Stomach (tissue), 19 donors: ENCODE results near the gene SNTN. TPM values are rescaled to one million over a fixed set of nuclear protein-coding genes. Genes with fewer than 3 reads are reported as not detected.

Experiments used
- DNase-seq, 2 donors: peaks; one replicate each; pipeline versions ENCODE4 v3.0.0 to v3.0.0-alpha.2; 2013 to 2019
- H3K27ac ChIP-seq, 5 donors: fragments of 200-600 bp in 4 of 5; sonication (generic) in 4 of 5; one replicate each; pipeline ENCODE4 v1.5.1; 2013 to 2019; ENCODE audit warnings: mild to moderate bottlenecking in 1 of 5, moderate library complexity in 1 of 5
- H3K27me3 ChIP-seq, 3 donors: fragments of 200-600 bp; sonication (generic); one replicate each; pipeline ENCODE4 v1.5.1; 2017 to 2019; ENCODE audit warnings: mixed run types in 1 of 3
- H3K36me3 ChIP-seq, 4 donors: fragments of 200-600 bp; sonication (generic); 1 replicate in 3 of 4; 2 replicates in 1 of 4; pipeline ENCODE4 v1.5.1; 2016 to 2019
- H3K4me1 ChIP-seq, 4 donors: fragments of 200-600 bp; sonication (generic); one replicate each; pipeline ENCODE4 v1.5.1; 2016 to 2019
- H3K4me3 ChIP-seq, 4 donors: fragments of 200-600 bp; sonication (generic) in 3 of 4; one replicate each; pipeline ENCODE4 v1.5.1; 2016 to 2019; ENCODE audit warnings: mild to moderate bottlenecking in 1 of 4
- H3K9me3 ChIP-seq, 4 donors: fragments of 200-600 bp; sonication (generic); one replicate each; pipeline ENCODE4 v1.5.1; 2016 to 2019
- CTCF ChIP-seq, 7 experiments: fragments of 450-650 bp in 4 of 7; fragments of 200-600 bp in 3 of 7; sonication (generic) in 3 of 7; IDR thresholded peaks; one replicate each; pipeline ENCODE4 v1.5.1; 2016 to 2019; ENCODE audit warnings: antibody characterized with exemption in 7 of 7, control low read depth in 2 of 7, mild to moderate bottlenecking in 1 of 7
- EP300 ChIP-seq: sonication (generic); formaldehyde crosslinking; IDR thresholded peaks from one replicate; pipeline ENCODE4 v1.6.1; 2017; ENCODE audit warnings: antibody characterized with exemption
- POLR2A ChIP-seq, 4 donors: fragments of 450-650 bp; IDR thresholded peaks; one replicate each; pipeline ENCODE4 v1.6.1; 2016; ENCODE audit warnings: antibody characterized with exemption in 4 of 4, control low read depth in 2 of 4, mild to moderate bottlenecking in 1 of 4, moderate library complexity in 1 of 4
- POLR2AphosphoS5 ChIP-seq, 3 donors: sonication (generic); formaldehyde crosslinking; IDR thresholded peaks; one replicate each; pipeline ENCODE4 v1.6.1; 2016; ENCODE audit warnings: antibody characterized with exemption in 3 of 3
- WGBS, 5 donors: extraction: QIAGEN DNeasy Blood & Tissue Kit in 3 of 5; methylation state at CpG; one replicate each; pipeline versions ENCODE4 v1.1.5 to v1.1.7; 2013 to 2018; 5-methylcytosine and 5-hydroxymethylcytosine counted together
- intact Hi-C: fragments of 100-400 bp; cut with DNase I; formaldehyde crosslinking; loops from one replicate; pipeline ENCODE4 v1.15.1; 2023; ENCODE audit warnings: low total_unique reads
- long read RNA-seq, 10 donors: transcript quantifications; one replicate each; lab custom pipeline, GENCODE V29; 2026
- polyA plus RNA-seq, 3 donors: library from polyadenylated mRNA; stranded (reverse); fragments of 200-250 nt; gene quantifications; one replicate each; pipeline ENCODE4 v1.2.3, GENCODE V29; 2013
- total RNA-seq, 5 donors: library from RNA; depleted of rRNA; stranded (reverse); fragments of >200 nt; gene quantifications; one replicate each; pipeline versions ENCODE4 v1.1.0 to v1.2.3, GENCODE V29; 2014 to 2016
- donor health status: healthy with polysubstance abuse.
- donor health status: Bipolar disorder and iron deficiency.
- donor health status: healthy.

SNTN gene
- total RNA-seq (not detected), polyA plus RNA-seq (not detected)
- long read RNA-seq, donor 1, result 0 reads
- long read RNA-seq, donor 2, result 0 reads
- long read RNA-seq, donor 3, result 0 reads
- long read RNA-seq, donor 4, result 0 reads
- long read RNA-seq, donor 5, result 0 reads
- long read RNA-seq, donor 6, result 0 reads
- long read RNA-seq, donor 7, result 0 reads
- long read RNA-seq, donor 8, result 0 reads
- long read RNA-seq, donor 9, result 0 reads
- long read RNA-seq, donor 10, result 0 reads

GRCh38 chr3:63652066-63652725, at the start of gene SNTN:
Gene SNTN (plus strand): TSS chr3:63652675. CDS start chr3:63652688, 13 bp downstream.
- Histone ChIP-seq H3K27me3 (no peaks in the 10 kb centered on the region), H3K4me3 (no peak within 1 kb of the TSS), H3K4me1 (no peaks in the 10 kb centered on the region), H3K27ac (no peak within 1 kb of the TSS), H3K36me3 (no peaks in the 10 kb centered on the region), H3K9me3 (no peaks in the 10 kb centered on the region)
- 69 to 83% (median 75%) methylated on average over 5 of the region's 5 CpGs for WGBS, 5 donors
- DNase-seq, result no peak
- intact Hi-C loops, result no loop called here
- no peak for TF ChIP-seq CTCF (IDR thresholded peaks at IDR 0.05)
- TF ChIP-seq POLR2A (IDR thresholded peaks at IDR 0.05), result no peak
- no peak for TF ChIP-seq POLR2AphosphoS5 (IDR thresholded peaks at IDR 0.05)
- no peak for TF ChIP-seq EP300

GRCh38 chr3:63607716-63608115, 44.8 kb upstream of the SNTN start:
- 32 to 47% (median 40%) methylated on average over 3 of the region's 3 CpGs for WGBS, 5 donors
- no peaks in the 10 kb centered on the region for H3K9me3 ChIP-seq
- intact Hi-C loops, result no loop called here

GRCh38 chr3:63609408-63609807, 43.1 kb upstream of the SNTN start:
- no peak overlapping the region for H3K4me3 ChIP-seq

More at GRCh38 chr3:63607716-63608115, 44.8 kb upstream of the SNTN start:
- DNase-seq, result no peak
- Histone ChIP-seq H3K27ac (no peak overlapping the region), H3K4me1 (peaks cover 0 to 5% (median 0%) of the 10 kb centered on the region in 4 donors), H3K27me3 (no peaks in the 10 kb centered on the region), H3K36me3 (no peaks in the 10 kb centered on the region), H3K4me3 (no peak overlapping the region)
- no peak for TF ChIP-seq CTCF (IDR thresholded peaks at IDR 0.05)

GRCh38 chr3:63609834-63610233, 42.6 kb upstream of the SNTN start:
- TF ChIP-seq POLR2A (IDR thresholded peaks at IDR 0.05) (no peak), POLR2AphosphoS5 (IDR thresholded peaks at IDR 0.05) (no peak), EP300 (no peak), CTCF (IDR thresholded peaks at IDR 0.05) (no peak)
- intact Hi-C loops, result no loop called here
- H3K4me1 ChIP-seq, result peaks cover 0 to 5% (median 0%) of the 10 kb centered on the region in 4 donors
- WGBS, 5 donors, result 48 to 74% (median 59%) methylated on average over 4 of the region's 4 CpGs
- no peaks in the 10 kb centered on the region for H3K36me3 ChIP-seq
- no peaks in the 10 kb centered on the region for H3K9me3 ChIP-seq
- no peak overlapping the region for H3K27ac ChIP-seq
- H3K27me3 ChIP-seq, result no peaks in the 10 kb centered on the region
- H3K4me3 ChIP-seq, result no peak overlapping the region
- no peak for DNase-seq

More at GRCh38 chr3:63609408-63609807, 43.1 kb upstream of the SNTN start:
- no peak for DNase-seq
- Histone ChIP-seq H3K27me3 (no peaks in the 10 kb centered on the region), H3K4me1 (peaks cover 0 to 5% (median 0%) of the 10 kb centered on the region in 4 donors), H3K9me3 (no peaks in the 10 kb centered on the region), H3K27ac (no peak overlapping the region), H3K36me3 (no peaks in the 10 kb centered on the region)
- intact Hi-C loops, result no loop called here
- TF ChIP-seq CTCF (IDR thresholded peaks at IDR 0.05), result no peak
- no peak for TF ChIP-seq POLR2AphosphoS5 (IDR thresholded peaks at IDR 0.05)
- no peak for TF ChIP-seq EP300
- no peak for TF ChIP-seq POLR2A (IDR thresholded peaks at IDR 0.05)
- 74 to 80% (median 78%) methylated on average over 7 of the region's 7 CpGs for WGBS, 5 donors
